ENCODE results near the gene ATN1. TPM values are rescaled to one million over a fixed set of nuclear protein-coding genes. Genes with fewer than 3 reads are reported as not detected.

The ATN1 gene
- total RNA-seq, 4 donors from 2014 or later, result 11.5 to 31.5 (median 26.5) TPM

DNA sequence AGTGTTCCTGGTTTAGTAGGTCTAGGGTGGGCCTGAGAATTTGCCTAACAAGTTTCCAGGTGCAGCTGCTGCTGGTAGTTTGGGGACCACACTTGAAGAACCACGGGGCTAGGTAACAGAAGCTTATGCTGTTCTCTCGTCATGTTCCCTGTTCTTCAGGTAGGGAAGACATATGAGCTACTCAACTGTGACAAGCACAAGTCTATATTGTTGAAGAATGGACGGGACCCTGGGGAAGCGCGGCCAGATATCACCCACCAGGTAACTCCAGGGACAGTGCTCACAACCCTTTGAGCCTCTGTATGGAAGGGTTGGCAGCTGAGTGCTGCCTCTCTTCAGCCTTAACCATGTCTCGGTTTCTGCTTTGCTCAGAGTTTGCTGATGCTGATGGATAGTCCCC, 46.4 kb downstream of the ATN1 start:
- in situ Hi-C loops (cut with MboI; ENCODE audit: low sequenced_read_pairs in 4 of 4), result no loop called here
- Histone ChIP-seq H3K27me3 (no peaks in the 10 kb centered on the region), H3K9me3 (no peaks in the 10 kb centered on the region), H3K4me1 (peaks cover 23 to 24% of the 10 kb centered on the region in 2 donors), H3K27ac (no peak overlapping the region), H3K36me3 (peaks cover 0 to 54% of the 10 kb centered on the region in 2 donors), H3K4me3 (no peak overlapping the region)
- no peak for DNase-seq
- TF ChIP-seq, protein P1, sequence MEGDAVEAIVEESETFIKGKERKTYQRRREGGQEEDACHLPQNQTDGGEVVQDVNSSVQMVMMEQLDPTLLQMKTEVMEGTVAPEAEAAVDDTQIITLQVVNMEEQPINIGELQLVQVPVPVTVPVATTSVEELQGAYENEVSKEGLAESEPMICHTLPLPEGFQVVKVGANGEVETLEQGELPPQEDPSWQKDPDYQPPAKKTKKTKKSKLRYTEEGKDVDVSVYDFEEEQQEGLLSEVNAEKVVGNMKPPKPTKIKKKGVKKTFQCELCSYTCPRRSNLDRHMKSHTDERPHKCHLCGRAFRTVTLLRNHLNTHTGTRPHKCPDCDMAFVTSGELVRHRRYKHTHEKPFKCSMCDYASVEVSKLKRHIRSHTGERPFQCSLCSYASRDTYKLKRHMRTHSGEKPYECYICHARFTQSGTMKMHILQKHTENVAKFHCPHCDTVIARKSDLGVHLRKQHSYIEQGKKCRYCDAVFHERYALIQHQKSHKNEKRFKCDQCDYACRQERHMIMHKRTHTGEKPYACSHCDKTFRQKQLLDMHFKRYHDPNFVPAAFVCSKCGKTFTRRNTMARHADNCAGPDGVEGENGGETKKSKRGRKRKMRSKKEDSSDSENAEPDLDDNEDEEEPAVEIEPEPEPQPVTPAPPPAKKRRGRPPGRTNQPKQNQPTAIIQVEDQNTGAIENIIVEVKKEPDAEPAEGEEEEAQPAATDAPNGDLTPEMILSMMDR (IDR thresholded peaks at IDR 0.05 in 4 of 5, conservative IDR thresholded peaks at IDR 0.05 in 1 of 5), result no peak
- TF ChIP-seq POLR2A (IDR thresholded peaks at IDR 0.05), result no peak
- intact Hi-C loops (cut with DNase I; ENCODE audit: low total_unique reads), result loop anchor here (10.0 kb wide), 1 partner anchor 289 kb away; the partner anchor contains the start of gene ZNF384
- no peak for ATAC-seq

- Histone ChIP-seq H3K9me3 (no peaks in the 10 kb centered on the region), H3K4me3 (no peak overlapping the region), H3K27me3 (no peaks in the 10 kb centered on the region), H3K27ac (no peak overlapping the region), H3K36me3 (peaks cover 0 to 66% of the 10 kb centered on the region in 2 donors), H3K4me1 (peaks cover 16% of the 10 kb centered on the region in 2 donors)
- ATAC-seq (no peak), DNase-seq (no peak)
- in situ Hi-C loops (cut with MboI; ENCODE audit: low sequenced_read_pairs in 4 of 4) (no loop called here), intact Hi-C loops (cut with DNase I; ENCODE audit: low total_unique reads) (loop anchor here (10.0 kb wide), 1 partner anchor 291 kb away; the partner anchor contains the start of gene ZNF384)
- no peak for TF ChIP-seq POLR2A (IDR thresholded peaks at IDR 0.05)
- TF ChIP-seq, protein P1 (IDR thresholded peaks at IDR 0.05 in 4 of 5, conservative IDR thresholded peaks at IDR 0.05 in 1 of 5), result no peak
Observed at GRCh38 chr12:6975297-6976032, 47.7 kb downstream of the ATN1 start.

DNA sequence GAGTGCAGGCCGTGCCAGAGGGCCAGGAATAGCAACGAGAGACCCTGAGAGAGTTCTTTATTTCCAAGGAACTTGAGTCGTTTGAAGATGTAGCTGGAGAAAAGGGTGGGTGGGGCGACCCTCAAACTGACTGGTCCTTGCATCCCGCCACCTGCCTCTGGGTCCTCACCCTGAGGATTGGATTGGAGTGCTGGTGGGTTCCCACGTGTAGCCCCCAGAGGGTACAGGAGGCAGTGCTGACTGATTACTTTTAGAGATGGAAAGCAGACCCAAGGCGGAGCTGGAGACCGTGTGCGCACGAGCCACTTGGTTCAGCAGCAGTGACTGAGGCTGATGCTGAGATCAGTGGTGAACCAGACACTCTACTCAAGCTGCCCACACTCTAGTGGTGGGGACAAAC, 49.9 kb downstream of the ATN1 start:
- H3K36me3 ChIP-seq, result peaks cover 0 to 88% of the 10 kb centered on the region in 2 donors
- DNase-seq (no peak), ATAC-seq (no peak)
- peak overlapping the region in 1 of 4 donors; percentile 52 for H3K27ac ChIP-seq
- no peak for TF ChIP-seq POLR2A (IDR thresholded peaks at IDR 0.05)
- TF ChIP-seq, protein P1 (IDR thresholded peaks at IDR 0.05 in 4 of 5, conservative IDR thresholded peaks at IDR 0.05 in 1 of 5), result no peak
- intact Hi-C loops (cut with DNase I; ENCODE audit: low total_unique reads), result loop anchor here (10.0 kb wide), 1 partner anchor 293 kb away; the partner anchor contains the start of gene ZNF384
- no peaks in the 10 kb centered on the region for H3K9me3 ChIP-seq
- no peaks in the 10 kb centered on the region for H3K27me3 ChIP-seq
- peaks cover 1 to 2% of the 10 kb centered on the region in 2 donors for H3K4me1 ChIP-seq
- in situ Hi-C loops (cut with MboI; ENCODE audit: low sequenced_read_pairs in 4 of 4), result no loop called here
- no peak overlapping the region for H3K4me3 ChIP-seq

DNA sequence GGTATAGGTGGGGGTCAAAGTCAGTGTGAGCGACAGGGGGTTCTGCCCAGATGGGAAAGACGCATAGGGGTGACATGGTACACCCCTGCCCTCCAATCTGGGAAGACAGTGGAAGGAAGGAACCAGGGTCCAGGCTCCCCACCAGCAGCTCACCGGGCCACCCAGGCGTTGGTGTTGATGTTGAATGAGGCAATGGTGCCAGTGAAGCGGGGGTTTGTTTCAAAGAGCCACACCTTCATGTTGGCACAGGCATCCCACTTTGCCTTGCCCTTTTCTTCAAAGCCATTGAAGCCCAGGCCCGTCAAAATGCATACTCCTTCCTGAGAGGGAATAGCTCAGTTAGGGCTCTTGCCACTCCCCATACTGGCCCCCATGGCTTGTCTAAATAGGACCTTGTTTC, 50.4 kb downstream of the ATN1 start:
- no peaks in the 10 kb centered on the region for H3K4me1 ChIP-seq
- H3K9me3 ChIP-seq, result no peaks in the 10 kb centered on the region
- peaks cover 0 to 94% of the 10 kb centered on the region in 2 donors for H3K36me3 ChIP-seq
- TF ChIP-seq POLR2A (IDR thresholded peaks at IDR 0.05), result no peak
- TF ChIP-seq, protein P1 (IDR thresholded peaks at IDR 0.05 in 4 of 5, conservative IDR thresholded peaks at IDR 0.05 in 1 of 5), result no peak
- in situ Hi-C loops (cut with MboI; ENCODE audit: low sequenced_read_pairs in 4 of 4), result no loop called here
- peak overlapping the region in 2 of 4 donors; percentile 38 to 52 for H3K27ac ChIP-seq
- ATAC-seq (no peak), DNase-seq (no peak)
- no peak overlapping the region for H3K4me3 ChIP-seq
- H3K27me3 ChIP-seq, result no peaks in the 10 kb centered on the region
- intact Hi-C loops (cut with DNase I; ENCODE audit: low total_unique reads), result loop anchor here (10.0 kb wide), 1 partner anchor 293 kb away; the partner anchor contains the start of gene ZNF384
